HUDEP-2 (cell line): ENCODE results near the gene TMEM132D.

Source experiments
- DNase-seq, 76 experiments: peaks; one replicate each; lab custom pipeline; 2025; ENCODE audit not compliant: unreplicated experiment in 76 of 76; lab: John Stamatoyannopoulos, UW

TMEM132D gene

DNA sequence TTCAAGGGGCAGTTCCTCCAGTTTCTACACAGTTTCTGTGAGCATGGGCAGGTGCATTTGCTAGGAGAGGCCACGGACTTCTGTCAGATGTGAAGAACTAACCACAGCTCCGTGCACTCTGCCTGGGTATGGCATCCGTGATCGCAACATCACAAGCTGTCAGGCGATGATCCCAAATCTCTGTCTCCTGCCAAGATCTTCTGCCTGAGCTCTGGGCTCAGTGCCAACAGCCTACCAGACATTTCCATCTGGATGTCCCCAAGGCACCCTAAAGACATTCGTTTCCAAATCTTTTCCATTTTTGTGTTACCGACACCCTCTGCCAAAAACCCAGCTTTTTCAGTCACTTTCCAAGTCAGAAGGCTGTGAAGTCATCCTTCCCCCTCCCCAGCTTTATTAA, 758.4 kb downstream of the TMEM132D start:
- no peak for DNase-seq

DNA sequence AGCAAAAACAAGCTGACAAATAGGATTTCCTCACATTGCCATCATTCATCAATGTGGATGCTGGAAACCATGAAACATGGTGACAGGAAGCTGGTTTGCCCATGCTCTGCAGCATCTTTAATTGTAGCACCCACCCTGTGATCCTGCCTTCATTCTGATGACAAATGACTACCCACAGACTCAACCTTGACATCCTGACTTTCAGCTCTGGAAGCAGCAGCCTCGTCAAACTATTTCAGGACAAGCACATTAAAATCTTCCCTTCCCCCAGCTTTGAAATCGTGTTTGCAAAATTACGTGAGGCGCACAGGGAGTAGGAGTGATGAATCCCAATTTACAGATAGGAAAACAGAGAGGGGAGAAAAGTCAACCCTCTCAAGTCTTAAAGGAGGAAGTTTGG, 765.0 kb downstream of the TMEM132D start:
- DNase-seq: no peak

GRCh38 chr12:129136694-129137325, 767.0 kb downstream of the TMEM132D start:
- DNase-seq: no peak

DNA sequence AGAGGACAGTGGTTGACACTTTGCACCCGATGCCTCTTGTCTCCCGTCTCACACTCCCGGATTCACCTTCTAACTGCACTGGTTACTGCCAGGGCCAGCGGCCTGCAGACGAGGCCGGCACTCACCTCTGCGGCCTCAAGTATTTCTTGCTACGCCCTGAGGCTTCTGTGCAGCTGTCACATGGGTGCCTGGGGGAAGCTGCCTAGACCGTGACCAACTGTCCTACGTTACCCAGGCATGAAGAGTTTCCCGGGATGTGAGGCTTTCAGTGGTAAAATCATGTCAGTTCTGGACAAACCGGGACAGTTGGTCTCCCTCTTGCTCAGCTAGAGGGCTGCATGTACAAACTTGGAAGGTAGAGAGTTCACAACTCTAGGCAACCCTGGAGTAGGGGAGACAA, 776.1 kb downstream of the TMEM132D start:
- DNase-seq: no peak

DNA sequence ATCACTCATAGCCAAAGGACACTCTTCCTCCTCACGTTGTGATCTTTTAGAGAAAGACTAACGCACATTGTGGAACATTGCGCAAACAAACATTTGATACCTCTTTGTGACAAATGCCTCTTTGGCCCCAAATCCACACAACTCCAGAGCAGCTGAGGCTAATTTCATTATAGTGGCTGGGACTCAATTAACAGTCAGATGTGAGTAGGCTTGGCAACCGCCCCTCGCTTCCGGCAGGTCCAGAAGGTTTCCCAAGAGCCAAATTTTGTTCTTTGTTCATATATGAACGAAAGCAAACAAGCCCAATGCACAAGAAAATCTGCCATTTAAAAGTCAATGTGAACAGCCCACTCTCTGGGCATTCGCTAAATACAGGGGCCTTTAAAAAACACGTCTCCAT, 776.6 kb downstream of the TMEM132D start:
- no peak for DNase-seq

DNA sequence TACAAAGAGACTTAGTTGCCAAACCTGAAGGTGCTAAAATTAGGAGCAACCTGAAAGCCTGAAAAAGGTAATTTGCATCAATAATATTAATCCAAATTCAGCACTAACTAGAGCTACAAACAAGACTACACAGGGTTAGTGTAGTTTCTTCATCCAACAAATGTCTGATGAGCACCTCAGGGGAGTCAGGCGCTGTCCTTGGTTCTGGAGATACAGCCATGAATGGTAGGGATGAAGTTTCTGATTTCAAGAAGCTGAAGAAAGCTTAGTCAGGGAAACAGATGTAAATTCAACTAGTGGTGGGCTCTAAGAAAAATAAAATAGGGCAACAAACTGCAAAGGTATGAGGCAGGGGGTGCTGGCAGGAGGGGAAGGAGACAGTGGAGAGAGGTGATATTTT, 784.3 kb downstream of the TMEM132D start:
- no peak for DNase-seq

DNA sequence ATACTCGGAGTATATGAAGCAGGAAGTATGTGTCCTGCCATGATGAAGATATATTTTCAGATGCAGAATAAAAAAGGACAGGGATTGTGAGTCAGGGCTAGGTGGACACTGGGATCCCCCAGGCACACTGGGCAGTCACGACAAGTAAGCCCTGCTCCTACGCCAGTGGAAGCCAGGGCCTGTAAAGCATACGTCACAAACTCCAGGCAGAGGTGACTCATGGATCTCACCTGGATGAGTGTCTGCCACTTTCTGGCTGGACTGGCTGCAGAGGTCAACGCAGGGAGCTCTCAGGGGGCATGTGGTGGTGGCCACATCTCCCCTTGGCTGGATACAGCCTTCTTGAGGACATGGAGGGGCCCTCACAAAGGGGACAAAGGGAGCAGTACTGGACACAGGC, 788.3 kb downstream of the TMEM132D start:
- DNase-seq: no peak

- no peak for DNase-seq
Observed at GRCh38 chr12:129110575-129110974, 793.2 kb downstream of the TMEM132D start.

GRCh38 chr12:129109174-129110001, 794.4 kb downstream of the TMEM132D start:
- no peak for DNase-seq

DNA sequence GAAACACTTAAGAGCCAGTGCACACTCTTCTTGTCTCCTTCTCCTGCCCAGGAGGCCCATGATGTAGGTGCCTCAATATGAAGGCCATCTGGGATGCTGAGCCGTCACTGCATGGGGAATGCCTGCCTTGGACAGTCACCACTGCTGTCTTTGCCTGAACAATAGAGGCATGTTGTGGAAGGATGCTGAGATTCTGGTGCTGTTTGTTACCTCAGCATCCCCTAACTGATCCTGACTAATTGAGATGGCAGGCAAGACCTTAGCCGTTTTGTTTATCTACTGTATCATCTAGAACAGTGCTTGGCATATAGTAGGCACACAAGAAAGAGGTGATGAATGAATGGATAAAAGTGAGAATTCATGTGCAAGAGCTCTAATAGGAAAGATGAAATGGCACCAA, 797.1 kb downstream of the TMEM132D start:
- DNase-seq: no peak

DNA sequence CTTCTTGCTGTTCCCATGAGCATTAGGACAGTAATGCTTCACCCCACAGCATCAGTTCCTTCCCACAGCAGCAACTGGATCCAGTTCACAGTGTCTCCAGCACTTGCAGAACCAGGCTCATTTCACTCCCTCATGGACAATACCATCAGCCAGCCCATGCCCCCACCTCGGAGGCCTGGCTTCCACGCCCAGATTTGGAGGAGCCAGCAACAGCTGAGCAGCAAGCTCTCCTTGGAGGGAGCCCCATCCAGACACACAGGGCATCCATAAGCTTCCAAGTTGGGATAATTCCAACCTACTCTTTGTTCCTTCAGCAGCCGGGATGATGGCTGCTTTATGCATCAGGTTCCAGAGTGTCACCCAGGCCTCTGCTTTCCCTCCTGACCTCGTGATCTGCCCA, 800.6 kb downstream of the TMEM132D start:
- no peak for DNase-seq

GRCh38 chr12:129102233-129102632, 801.6 kb downstream of the TMEM132D start:
- no peak for DNase-seq

DNA sequence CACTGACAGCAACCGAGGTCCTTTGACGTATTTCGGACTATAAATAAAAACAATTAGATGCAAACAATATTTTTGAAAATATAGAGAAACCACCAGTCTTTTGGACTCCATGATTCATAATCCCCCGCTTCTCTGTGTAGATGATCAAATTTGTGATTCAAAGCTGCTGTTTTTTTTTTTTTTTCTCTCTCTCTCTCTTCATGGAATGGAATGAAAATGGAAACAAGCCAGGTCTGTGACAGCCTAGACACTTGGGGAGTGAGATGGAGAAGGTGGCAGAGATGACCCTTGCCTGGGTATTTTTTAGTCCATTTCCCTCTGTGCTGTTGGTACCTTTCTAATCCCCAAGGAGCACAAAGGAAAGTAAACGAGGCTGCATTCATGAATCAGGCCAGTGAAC, 802.0 kb downstream of the TMEM132D start:
- no peak for DNase-seq

DNA sequence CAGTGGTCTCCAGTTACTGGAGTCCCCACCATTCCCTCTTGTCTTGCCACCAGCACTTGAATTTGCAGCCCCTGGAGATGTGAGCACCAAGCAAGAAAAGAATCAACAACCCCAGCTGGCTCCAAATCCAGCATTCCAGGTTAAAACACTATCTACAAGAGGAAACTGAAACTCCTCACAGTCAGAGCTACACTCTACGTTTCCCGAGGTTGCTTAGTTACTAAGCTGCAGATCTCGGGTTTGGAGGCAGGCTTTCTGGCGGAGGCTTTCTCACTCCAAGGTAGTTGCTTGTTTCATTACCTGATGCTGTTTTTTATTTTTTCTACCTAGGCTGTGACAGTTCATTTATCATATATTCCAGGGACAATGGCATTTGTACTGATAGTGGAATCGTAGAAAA, 802.4 kb downstream of the TMEM132D start:
- no peak for DNase-seq

DNA sequence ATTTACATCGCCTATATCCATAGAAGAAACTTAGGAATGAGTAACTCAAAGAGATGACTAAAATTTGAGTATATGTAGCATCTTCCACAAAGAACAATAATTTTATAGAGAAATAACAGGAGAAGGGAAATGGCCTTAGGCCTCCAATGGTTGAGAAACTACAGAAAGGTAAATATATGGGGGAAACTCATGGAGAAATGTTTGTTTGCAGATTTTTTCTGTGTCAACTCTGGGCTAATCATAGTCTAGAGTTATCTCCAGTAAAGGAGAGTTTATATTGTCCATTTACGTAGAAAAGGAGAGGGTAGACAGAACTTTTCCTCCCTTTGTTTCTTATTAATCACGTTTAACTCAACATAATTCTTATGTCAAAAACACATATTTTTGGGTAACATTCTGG, 806.4 kb downstream of the TMEM132D start:
- no peak for DNase-seq

DNA sequence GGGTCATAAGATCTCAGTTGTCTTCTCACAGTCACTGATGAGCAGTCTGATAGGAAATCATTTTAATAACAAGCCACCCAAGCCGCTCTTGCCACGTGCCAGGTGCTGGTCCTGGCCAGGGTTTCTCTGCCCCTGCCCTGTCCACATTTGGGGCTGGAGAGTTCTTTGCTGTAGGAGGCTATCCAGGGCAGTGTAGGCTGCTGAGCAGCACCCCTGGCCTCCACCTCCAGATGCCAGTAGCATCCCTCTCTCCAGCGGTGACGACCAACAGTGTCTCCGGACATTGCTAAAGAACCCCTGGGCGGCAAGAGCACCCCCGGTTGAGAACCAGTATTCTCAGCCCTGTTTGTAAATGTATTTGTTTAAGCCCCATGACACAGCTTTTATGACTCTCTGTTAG, 806.9 kb downstream of the TMEM132D start:
- no peak for DNase-seq

GRCh38 chr12:129096184-129096583, 807.6 kb downstream of the TMEM132D start:
- DNase-seq: no peak

DNA sequence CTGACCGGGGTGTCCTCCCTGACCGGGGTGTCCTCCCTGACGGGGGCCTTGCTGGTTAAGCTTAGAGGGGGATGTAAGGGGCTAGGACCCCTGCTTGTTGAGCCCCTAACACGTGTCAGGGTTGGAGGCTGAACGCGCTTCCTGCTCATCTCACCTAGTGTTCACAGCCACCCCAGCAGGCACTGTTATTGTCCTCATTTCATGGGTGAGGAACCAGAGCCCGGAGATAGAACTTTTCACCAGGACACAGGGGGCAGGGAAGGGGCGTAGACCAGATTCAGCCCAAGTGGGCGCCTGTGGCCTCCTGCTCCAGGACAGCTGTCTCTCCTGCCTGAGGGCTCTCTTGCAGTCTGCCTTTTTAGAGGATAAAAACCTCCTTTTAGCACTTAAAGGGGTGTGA, 814.2 kb downstream of the TMEM132D start:
- DNase-seq: no peak

DNA sequence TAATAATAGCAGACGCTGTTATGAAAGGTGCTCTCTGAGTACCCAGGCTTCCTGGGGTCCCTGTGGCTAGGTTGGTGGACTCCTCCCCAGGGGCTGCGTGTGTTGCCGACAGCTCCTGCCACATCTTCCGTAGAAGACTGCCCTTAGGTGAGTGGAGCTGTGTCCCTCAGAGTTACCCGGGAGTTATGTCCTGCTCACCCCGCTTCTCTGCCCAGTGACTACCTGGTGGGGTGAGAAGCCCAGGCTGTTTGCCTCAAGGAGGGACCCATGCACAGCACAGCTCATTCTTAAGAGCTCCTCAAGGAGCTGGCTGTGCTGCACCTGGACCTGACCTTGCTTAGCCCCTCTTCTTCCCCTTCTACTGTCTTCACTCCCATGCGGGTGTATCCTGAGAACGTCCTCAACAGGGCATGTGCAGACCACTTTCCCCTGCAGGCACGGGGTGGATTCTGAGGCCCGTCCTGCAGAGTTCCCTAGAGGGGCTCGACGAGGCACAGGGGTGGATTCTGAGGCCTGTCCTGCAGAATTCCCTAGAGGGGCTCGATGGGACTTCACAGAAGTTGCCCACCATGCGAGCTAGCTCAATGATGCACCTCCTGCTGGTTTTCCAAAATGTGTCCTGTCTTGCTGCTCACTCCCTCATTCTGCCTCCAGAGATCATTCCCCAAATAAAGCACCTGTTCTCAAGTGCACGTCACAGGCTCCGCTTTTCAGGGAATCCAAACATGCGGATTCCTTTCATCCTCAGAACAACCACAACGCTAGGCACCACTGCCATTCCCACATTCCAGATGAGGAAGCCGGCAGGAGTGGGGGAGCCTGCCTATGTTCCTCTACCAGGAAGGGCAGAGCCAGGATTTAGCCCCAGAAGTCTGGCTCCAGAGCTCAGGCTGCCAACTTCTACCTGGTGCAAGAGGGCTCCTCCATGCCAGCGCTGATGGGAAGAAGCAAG, 818.7 kb downstream of the TMEM132D start:
- no peak for DNase-seq

DNA sequence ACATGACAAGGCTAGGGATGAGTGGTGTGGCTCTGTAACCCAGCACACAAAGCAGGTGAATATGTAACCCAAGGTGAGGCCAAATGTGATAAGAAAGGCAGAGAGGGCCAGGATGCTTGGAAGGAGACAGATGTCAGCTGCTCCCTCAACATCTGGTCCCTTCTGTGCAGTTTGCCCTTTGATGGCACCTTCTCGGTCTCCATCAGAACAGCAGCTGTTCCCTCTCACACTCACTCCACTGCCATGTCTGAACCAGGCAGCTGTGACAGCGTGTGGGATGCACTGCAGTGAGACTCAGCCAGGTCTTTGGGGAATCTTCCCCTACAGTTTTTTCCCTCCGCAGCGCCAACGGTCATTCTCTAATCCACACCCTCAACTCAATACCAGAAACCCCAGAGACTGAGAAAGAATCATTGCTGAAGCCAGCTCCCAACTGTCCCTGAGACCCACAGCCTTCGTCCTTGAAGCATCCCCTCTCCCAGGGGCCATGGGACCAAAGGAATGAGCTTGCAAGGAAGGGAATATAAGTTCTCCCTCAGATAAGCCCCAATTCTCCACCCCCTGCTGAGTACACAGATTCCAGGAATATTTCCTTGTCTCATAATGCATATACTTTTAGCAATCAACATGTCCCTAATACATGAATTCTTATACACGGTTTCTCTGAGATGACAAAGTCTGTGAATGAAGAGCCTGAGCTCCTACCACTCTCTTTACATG, 820.5 kb downstream of the TMEM132D start:
- no peak for DNase-seq

- DNase-seq: no peak
Observed at GRCh38 chr12:129082441-129082840, 821.4 kb downstream of the TMEM132D start.
